H1 (cell line): Measurements from ENCODE around the gene GNAI2. TPM values are rescaled to one million over a fixed set of nuclear protein-coding genes. Genes with fewer than 3 reads are reported as not detected.

Experiments
- CTCF ChIA-PET: fragments of 300-600 bp; sonication (Branson Sonifier 250); formaldehyde crosslinking; loops from one replicate; lab custom pipeline; 2021; ENCODE audit not compliant: partially characterized antibody; lab: Charles Lee
- POLR2A ChIA-PET: fragments of 300-600 bp; sonication (Branson Sonifier 250); formaldehyde crosslinking; loops from one replicate; lab custom pipeline; 2021; ENCODE audit warnings: inconsistent platforms; ENCODE audit not compliant: partially characterized antibody; lab: Charles Lee
- DNase-seq, 2 experiments: peaks; one replicate each; pipeline versions ENCODE4 v3.0.0 to v3.0.0-alpha.2; 2010 to 2022; ENCODE audit warnings: low spot score in 2 of 2, low read depth in 1 of 2, mixed read lengths in 1 of 2
- FAIRE-seq: peaks from 2 replicates; lab custom pipeline; 2011; peaks lifted over from hg19 to GRCh38; lab: Jason Lieb, UNC
- H2AFZ ChIP-seq: 2 replicates; pipeline ENCODE4 v1.8.1; 2012; ENCODE audit warnings: low read length, inconsistent platforms
- H2AK5ac ChIP-seq: 2 replicates; pipeline ENCODE4 v1.6.1; 2013; ENCODE audit warnings: low read depth, low read length
- H2BK120ac ChIP-seq: replicated peaks from 2 replicates; pipeline ENCODE3; 2013; ENCODE audit warnings: low read depth, low read length, inconsistent platforms
- H2BK12ac ChIP-seq: 2 replicates; pipeline ENCODE4 v1.6.1; 2013; ENCODE audit warnings: low read depth, low read length
- H2BK15ac ChIP-seq: 2 replicates; pipeline ENCODE4 v1.6.1; 2013; ENCODE audit warnings: low read length
- H2BK20ac ChIP-seq: 2 replicates; pipeline ENCODE4 v1.6.1; 2013; ENCODE audit warnings: low read length
- H2BK5ac ChIP-seq: 2 replicates; pipeline ENCODE4 v1.6.1; 2013; ENCODE audit warnings: low read depth, low read length
- H3K14ac ChIP-seq: 2 replicates; pipeline ENCODE4 v1.6.1; 2013; ENCODE audit warnings: inconsistent platforms; ENCODE audit not compliant: insufficient read length
- H3K18ac ChIP-seq: 2 replicates; pipeline ENCODE4 v1.6.1; 2013; ENCODE audit warnings: low read length; ENCODE audit errors: extremely low read depth
- H3K23ac ChIP-seq: 2 replicates; pipeline ENCODE4 v1.6.1; 2013; ENCODE audit warnings: inconsistent platforms; ENCODE audit not compliant: insufficient read length
- H3K23me2 ChIP-seq: 2 replicates; pipeline ENCODE4 v1.6.1; 2013; ENCODE audit warnings: low read depth, low read length
- H3K27ac ChIP-seq: 2 replicates; pipeline ENCODE4 v1.6.1; 2011; ENCODE audit warnings: low read depth, low read length, inconsistent platforms
- H3K27me3 ChIP-seq, 4 experiments: replicated peaks in 1 of 4; 1 replicate in 1 of 4; 2 replicates in 3 of 4; pipeline versions ENCODE4 v1.6.1 to v1.8.1; 2011 to 2013; ENCODE audit warnings: low read length in 3 of 4, mild to moderate bottlenecking in 3 of 4, inconsistent platforms in 2 of 4, mixed read lengths in 2 of 4, moderate library complexity in 1 of 4; ENCODE audit not compliant: control insufficient read depth in 3 of 4, insufficient read depth in 3 of 4; ENCODE audit errors: extremely low read depth in 1 of 4
- H3K36me3 ChIP-seq, 4 experiments: 2 replicates each; pipeline versions ENCODE4 v1.6.1 to v1.8.1; 2011 to 2013; ENCODE audit warnings: mild to moderate bottlenecking in 4 of 4, low read length in 3 of 4, moderate library complexity in 2 of 4, control low read depth in 1 of 4, inconsistent platforms in 1 of 4; ENCODE audit not compliant: insufficient read depth in 4 of 4, control insufficient read depth in 2 of 4
- H3K4ac ChIP-seq: replicated peaks from 2 replicates; pipeline ENCODE3; 2013; ENCODE audit warnings: low read length, low read depth, mixed read lengths, inconsistent platforms; ENCODE audit not compliant: insufficient read length
- H3K4me1 ChIP-seq, 4 experiments: replicated peaks in 1 of 4; 1 replicate in 1 of 4; 2 replicates in 3 of 4; pipeline versions ENCODE4 v1.6.1 to v1.8.1; 2011 to 2013; ENCODE audit warnings: low read length in 3 of 4, inconsistent platforms in 2 of 4, mixed read lengths in 1 of 4; ENCODE audit not compliant: insufficient read depth in 4 of 4, control insufficient read depth in 3 of 4
- H3K4me2 ChIP-seq, 2 experiments: 2 replicates each; pipeline versions ENCODE4 v1.6.1 to v1.8.1; 2011 to 2013; ENCODE audit warnings: low read depth in 2 of 2, low read length in 2 of 2, control low read depth in 1 of 2, inconsistent platforms in 1 of 2, mild to moderate bottlenecking in 1 of 2; ENCODE audit not compliant: insufficient read depth in 1 of 2
- H3K4me3 ChIP-seq, 4 experiments: fragments of 200-600, 300-600 bp in 1 of 4; sonication (generic), shearing (Covaris generic), sonication (Bioruptor Twin) in 1 of 4; 2 replicates each; pipeline versions ENCODE4 v1.5.1 to v1.8.1; 2011 to 2016; ENCODE audit warnings: low read length in 4 of 4, low read depth in 3 of 4, control low read depth in 2 of 4, inconsistent platforms in 2 of 4, mild to moderate bottlenecking in 2 of 4, mixed read lengths in 1 of 4, moderate library complexity in 1 of 4; ENCODE audit not compliant: insufficient read depth in 2 of 4; ENCODE audit errors: extremely low read depth in 1 of 4
- H3K56ac ChIP-seq: replicated peaks from 2 replicates; pipeline ENCODE3; 2013; ENCODE audit warnings: low read depth, mild to moderate bottlenecking, mixed read lengths, low read length, inconsistent platforms; ENCODE audit not compliant: insufficient read length
- H3K79me1 ChIP-seq: 2 replicates; pipeline ENCODE4 v1.6.1; 2013; ENCODE audit warnings: low read depth, low read length, control low read depth
- H3K79me2 ChIP-seq, 2 experiments: 2 replicates each; pipeline versions ENCODE4 v1.6.1 to v1.8.1; 2012 to 2013; ENCODE audit warnings: low read length in 2 of 2, mild to moderate bottlenecking in 2 of 2, inconsistent platforms in 1 of 2; ENCODE audit not compliant: insufficient read depth in 2 of 2, control insufficient read depth in 1 of 2
- H3K9ac ChIP-seq, 4 experiments: replicated peaks in 1 of 4; 1 replicate in 1 of 4; 2 replicates in 3 of 4; pipeline versions ENCODE4 v1.6.1 to v1.8.1; 2011 to 2013; ENCODE audit warnings: low read depth in 3 of 4, low read length in 3 of 4, control low read depth in 2 of 4, mild to moderate bottlenecking in 2 of 4, moderate library complexity in 2 of 4, inconsistent platforms in 1 of 4; ENCODE audit errors: extremely low read depth in 1 of 4
- H3K9me3 ChIP-seq, 2 experiments: 2 replicates each; pipeline versions ENCODE4 v1.6.1 to v1.8.1; 2012 to 2013; ENCODE audit warnings: mild to moderate bottlenecking in 2 of 2, moderate library complexity in 2 of 2, control low read depth in 1 of 2, inconsistent platforms in 1 of 2, low read depth in 1 of 2, low read length in 1 of 2, mixed read lengths in 1 of 2; ENCODE audit not compliant: insufficient read depth in 2 of 2
- H4K20me1 ChIP-seq, 2 experiments: replicated peaks in 1 of 2; 2 replicates each; pipeline versions ENCODE3 to v1.8.1; 2011 to 2013; ENCODE audit warnings: inconsistent platforms in 2 of 2, low read length in 2 of 2, mild to moderate bottlenecking in 1 of 2; ENCODE audit not compliant: insufficient read depth in 2 of 2, control insufficient read depth in 1 of 2
- H4K5ac ChIP-seq: 2 replicates; pipeline ENCODE4 v1.6.1; 2013; ENCODE audit warnings: low read length, low read depth, mixed read lengths, inconsistent platforms; ENCODE audit not compliant: insufficient read length
- H4K8ac ChIP-seq: 2 replicates; pipeline ENCODE4 v1.8.0; 2013; ENCODE audit warnings: mild to moderate bottlenecking, moderate library complexity, low read length, inconsistent platforms; ENCODE audit not compliant: insufficient read depth; ENCODE audit errors: extremely low read depth
- H4K91ac ChIP-seq: replicated peaks from 2 replicates; pipeline ENCODE3; 2013; ENCODE audit warnings: low read length, mixed read lengths, inconsistent platforms; ENCODE audit not compliant: insufficient read length
- BRCA1 ChIP-seq: IDR thresholded peaks from 2 replicates; pipeline ENCODE4 v1.6.1; 2012; ENCODE audit warnings: low read depth, low read length, improper control_type of control experiment
- POLR2AphosphoS5 ChIP-seq: IDR thresholded peaks from 2 replicates; pipeline ENCODE4 v1.6.1; 2011; ENCODE audit warnings: low read depth, low read length
- WGBS, 2 experiments: shearing (Covaris generic) in 1 of 2; methylation state at CpG; one replicate each; pipeline versions ENCODE4 v1.1.6 to v1.1.7; 2013 to 2015; ENCODE audit warnings: low lambda C conversion rate in 2 of 2, mixed read lengths in 2 of 2, inconsistent platforms in 1 of 2, low coverage in 1 of 2, missing lambda C conversion rate in 1 of 2; ENCODE audit not compliant: insufficient replicate concordance in 2 of 2, insufficient coverage in 1 of 2, insufficient read length in 1 of 2; ENCODE audit errors: extremely low coverage in 1 of 2, missing lambda C conversion rate in 1 of 2; 5-methylcytosine and 5-hydroxymethylcytosine counted together
- polyA plus RNA-seq, 7 experiments: library from polyadenylated mRNA; depleted of rRNA in 3 of 7; stranded (reverse) in 5 of 7; unstranded in 2 of 7; fragments of >200 nt in 5 of 7; fragments of 200-250 nt in 2 of 7; gene quantifications; 1 replicate in 5 of 7; 2 replicates in 1 of 7; 4 replicates in 1 of 7; pipeline versions ENCODE4 v1.2.1 to v1.2.3, GENCODE V29; 2011 to 2013; ENCODE audit warnings: missing spikeins in 2 of 7, mixed read lengths in 2 of 7
- total RNA-seq: library from RNA; stranded (reverse); fragmentation: NEBNext Ultra II Directional; extraction: Animal tissue kit (Norgen Biotek cat#: 25700); gene quantifications from 2 replicates; pipeline ENCODE4 v1.2.1, GENCODE V29; 2021

Gene GNAI2
- total and polyA plus RNA-seq, 2 of the 8 experiments (the other 6 are each of a cell fraction or from before 2014, with no cell fraction given): 168 to 539 TPM

DNA sequence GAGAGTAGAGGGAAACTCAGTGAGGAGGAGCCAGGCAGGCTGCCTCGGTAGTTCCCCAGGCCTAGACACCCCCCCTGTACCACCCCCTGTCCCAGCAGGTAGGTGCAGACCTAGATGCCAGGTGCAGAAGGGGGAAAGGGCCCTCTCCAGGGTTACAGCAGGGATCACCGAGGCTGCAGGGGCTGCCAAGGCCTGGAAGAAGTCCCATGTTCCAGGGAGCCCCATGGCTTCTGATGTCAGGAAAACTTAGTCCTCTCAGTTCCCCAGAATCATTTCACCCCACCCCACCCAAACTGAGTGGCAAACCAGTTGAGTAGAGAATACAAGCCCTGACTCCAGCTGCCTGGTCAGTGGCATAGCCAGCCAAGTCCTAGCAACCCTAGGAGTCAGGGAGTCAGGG lies 25.5 kb downstream of the GNAI2 start:
- H3K79me1 ChIP-seq: no peaks in the 10 kb centered on the region
- H2AK5ac ChIP-seq: peak overlapping the region; percentile 28; the same call in 1 of the 2 replicates
- H2BK12ac ChIP-seq: peak overlapping the region; percentile 43; the same call in 1 of the 2 replicates
- POLR2A ChIA-PET: interaction anchor here (0.8 to 4.3 kb wide), 8 partner anchors 9 to 67 kb away, joined by 3 to 35 read pairs (median 5); partner anchors contain the start of genes HYAL3, NAA80 and SEMA3B
- peaks cover 2 to 7% of the 10 kb centered on the region in 2 experiments for H4K20me1 ChIP-seq
- no peak overlapping the region for H3K4ac ChIP-seq
- peaks cover 8 to 18% (median 12%) of the 10 kb centered on the region in 4 experiments; a peak in 6 of 8 replicates for H3K36me3 ChIP-seq
- H4K8ac ChIP-seq: peak overlapping the region; percentile 20
- no peaks in the 10 kb centered on the region; a peak in 1 of 7 replicates for H3K27me3 ChIP-seq
- peak overlapping the region; percentile 5 for H4K91ac ChIP-seq
- H3K18ac ChIP-seq: no peak overlapping the region
- no peaks in the 10 kb centered on the region for H3K79me2 ChIP-seq
- H3K14ac ChIP-seq: no peak overlapping the region
- H3K4me3 ChIP-seq: no peak overlapping the region
- H3K56ac ChIP-seq: no peak overlapping the region
- 75% methylated on average over 1 of the region's 2 CpGs; no CpG with 5 or more reads in 1 of the 2 experiments for WGBS, 2 experiments
- H2BK20ac ChIP-seq: 0 out of 2 replicates have a peak overlapping the region, but pooled peaks have one; percentile 61
- H3K9me3 ChIP-seq: no peaks in the 10 kb centered on the region
- H2BK120ac ChIP-seq: no peak overlapping the region
- no peak overlapping the region for H3K4me2 ChIP-seq
- CTCF ChIA-PET: interaction anchor here (2.4 to 53.5 kb wide), 6 partner anchors 8 to 68 kb away, joined by 7 to 2149 read pairs (median 146); partner anchors contain the start of genes GNAI2, GNAT1, HYAL2 and LSMEM2
- no peak overlapping the region for H3K27ac ChIP-seq
- H3K23ac ChIP-seq: no peak overlapping the region
- no peak overlapping the region for H2BK15ac ChIP-seq
- no peak overlapping the region for H2BK5ac ChIP-seq
- no peak overlapping the region for H2AFZ ChIP-seq
- peaks cover 0 to 38% (median 29%) of the 10 kb centered on the region in 4 experiments; a peak in 6 of 7 replicates for H3K4me1 ChIP-seq
- no peak overlapping the region for H3K9ac ChIP-seq
- H4K5ac ChIP-seq: no peak overlapping the region
- FAIRE-seq: no peak
- TF ChIP-seq BRCA1: no peak
- TF ChIP-seq POLR2AphosphoS5: 0 out of 2 replicates have a peak, but pooled peaks have one; percentile 15
- TF ChIP-seq, all 59 proteins: peak for 1
- peaks cover 2% of the 10 kb centered on the region; the same call in 1 of the 2 replicates for H3K23me2 ChIP-seq
- no peak for DNase-seq
